ENCODE results near the gene SPTBN4.
"Not testable (repeated sequence)": the region's sequence is repeated elsewhere in the genome, so short reads cannot be mapped to it uniquely, and the experiment has no call there.

SPTBN4 gene

GRCh38 chr19:40474737-40475136 lies 7.9 kb downstream of the SPTBN4 start:
- no peak for TF ChIP-seq CTCF (IDR thresholded peaks at IDR 0.05; ENCODE audit: extremely low read depth, insufficient read depth, missing control alignments)
- in situ Hi-C loops (cut with MboI; ENCODE audit: low pct_unique_long_range_greater_than_20kb, low sequenced_read_pairs, unreplicated experiment) = no loop called here
- no peak for DNase-seq (ENCODE audit: low spot score)

GRCh38 chr19:40475878-40476644 lies 9.3 kb downstream of the SPTBN4 start:
- in situ Hi-C loops (cut with MboI; ENCODE audit: low pct_unique_long_range_greater_than_20kb, low sequenced_read_pairs, unreplicated experiment); DNase-seq (ENCODE audit: low spot score): not testable (repeated sequence)

GRCh38 chr19:40486017-40486416 lies 19.2 kb downstream of the SPTBN4 start:
- in situ Hi-C loops (cut with MboI; ENCODE audit: low pct_unique_long_range_greater_than_20kb, low sequenced_read_pairs, unreplicated experiment) = no loop called here
- TF ChIP-seq CTCF (IDR thresholded peaks at IDR 0.05; ENCODE audit: extremely low read depth, insufficient read depth, missing control alignments) = no peak
- DNase-seq (ENCODE audit: low spot score) = no peak

GRCh38 chr19:40489882-40490230 lies 23.1 kb downstream of the SPTBN4 start:
- DNase-seq (ENCODE audit: low spot score) = no peak
- in situ Hi-C loops (cut with MboI; ENCODE audit: low pct_unique_long_range_greater_than_20kb, low sequenced_read_pairs, unreplicated experiment) = no loop called here
- TF ChIP-seq CTCF (IDR thresholded peaks at IDR 0.05; ENCODE audit: extremely low read depth, insufficient read depth, missing control alignments) = no peak

GRCh38 chr19:40492274-40492673 lies 25.5 kb downstream of the SPTBN4 start:
- in situ Hi-C loops (cut with MboI; ENCODE audit: low pct_unique_long_range_greater_than_20kb, low sequenced_read_pairs, unreplicated experiment) = no loop called here
- DNase-seq (ENCODE audit: low spot score) = no peak
- no peak for TF ChIP-seq CTCF (IDR thresholded peaks at IDR 0.05; ENCODE audit: extremely low read depth, insufficient read depth, missing control alignments)

- in situ Hi-C loops (cut with MboI; ENCODE audit: low pct_unique_long_range_greater_than_20kb, low sequenced_read_pairs, unreplicated experiment) = no loop called here
- DNase-seq (ENCODE audit: low spot score) = no peak
- TF ChIP-seq CTCF (IDR thresholded peaks at IDR 0.05; ENCODE audit: extremely low read depth, insufficient read depth, missing control alignments) = no peak
Measured at GRCh38 chr19:40493778-40494177, 27.0 kb downstream of the SPTBN4 start.

GRCh38 chr19:40494191-40494838 lies 27.5 kb downstream of the SPTBN4 start:
- DNase-seq (ENCODE audit: low spot score) = no peak
- TF ChIP-seq CTCF (IDR thresholded peaks at IDR 0.05; ENCODE audit: extremely low read depth, insufficient read depth, missing control alignments) = no peak
- in situ Hi-C loops (cut with MboI; ENCODE audit: low pct_unique_long_range_greater_than_20kb, low sequenced_read_pairs, unreplicated experiment) = no loop called here
